ENCODE measurements around the gene PCK1.

DNA sequence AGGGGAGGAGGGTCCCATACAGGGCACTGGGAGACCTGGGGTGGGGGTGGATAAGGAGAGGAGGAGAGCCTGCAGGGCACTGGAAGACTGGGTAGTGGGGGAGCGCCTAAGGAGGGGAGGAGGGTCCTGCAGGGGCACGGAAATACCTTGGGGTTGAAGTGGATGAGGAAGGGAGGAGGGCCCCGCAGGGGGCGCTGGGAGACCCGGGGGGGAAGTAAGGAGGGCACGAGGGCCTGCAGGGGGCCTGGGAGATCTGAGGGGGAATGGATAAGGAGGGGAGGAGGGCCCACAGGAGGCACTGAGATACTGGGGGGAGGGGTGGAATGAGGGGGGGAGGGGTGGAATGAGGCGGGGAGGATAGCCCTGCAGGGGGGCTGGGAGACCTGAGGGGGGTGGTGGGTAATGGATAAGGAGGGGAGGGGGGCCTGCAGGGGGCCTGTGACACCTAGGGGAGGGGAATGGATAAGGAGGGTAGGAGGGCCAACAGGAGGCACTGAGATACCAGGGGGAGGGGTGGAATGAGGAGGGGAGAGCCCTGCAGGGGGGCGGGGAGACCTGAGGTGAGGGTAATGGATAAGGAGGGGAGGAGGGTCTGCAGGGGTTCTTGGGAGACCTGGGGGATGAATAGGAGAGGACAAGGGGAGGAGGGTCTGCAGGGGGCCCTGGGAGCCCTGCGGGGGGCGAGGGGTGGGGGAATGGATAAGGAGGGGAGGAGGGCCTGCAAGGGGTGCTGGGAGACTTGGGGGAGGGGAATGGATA lies 35.4 kb upstream of the PCK1 start:
- TF ChIP-seq, protein P1, sequence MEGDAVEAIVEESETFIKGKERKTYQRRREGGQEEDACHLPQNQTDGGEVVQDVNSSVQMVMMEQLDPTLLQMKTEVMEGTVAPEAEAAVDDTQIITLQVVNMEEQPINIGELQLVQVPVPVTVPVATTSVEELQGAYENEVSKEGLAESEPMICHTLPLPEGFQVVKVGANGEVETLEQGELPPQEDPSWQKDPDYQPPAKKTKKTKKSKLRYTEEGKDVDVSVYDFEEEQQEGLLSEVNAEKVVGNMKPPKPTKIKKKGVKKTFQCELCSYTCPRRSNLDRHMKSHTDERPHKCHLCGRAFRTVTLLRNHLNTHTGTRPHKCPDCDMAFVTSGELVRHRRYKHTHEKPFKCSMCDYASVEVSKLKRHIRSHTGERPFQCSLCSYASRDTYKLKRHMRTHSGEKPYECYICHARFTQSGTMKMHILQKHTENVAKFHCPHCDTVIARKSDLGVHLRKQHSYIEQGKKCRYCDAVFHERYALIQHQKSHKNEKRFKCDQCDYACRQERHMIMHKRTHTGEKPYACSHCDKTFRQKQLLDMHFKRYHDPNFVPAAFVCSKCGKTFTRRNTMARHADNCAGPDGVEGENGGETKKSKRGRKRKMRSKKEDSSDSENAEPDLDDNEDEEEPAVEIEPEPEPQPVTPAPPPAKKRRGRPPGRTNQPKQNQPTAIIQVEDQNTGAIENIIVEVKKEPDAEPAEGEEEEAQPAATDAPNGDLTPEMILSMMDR (conservative IDR thresholded peaks at IDR 0.05; ENCODE audit: low read depth in 2 of 2) = no peak
- TF ChIP-seq EZH2 (IDR thresholded peaks at IDR 0.05; ENCODE audit: low read depth, unreplicated experiment) (no peak), STAT1 (IDR thresholded peaks at IDR 0.05; ENCODE audit: unreplicated experiment) (no peak), NANOG (IDR thresholded peaks at IDR 0.05; ENCODE audit: borderline replicate concordance) (no peak)
- TF ChIP-seq, protein P2, sequence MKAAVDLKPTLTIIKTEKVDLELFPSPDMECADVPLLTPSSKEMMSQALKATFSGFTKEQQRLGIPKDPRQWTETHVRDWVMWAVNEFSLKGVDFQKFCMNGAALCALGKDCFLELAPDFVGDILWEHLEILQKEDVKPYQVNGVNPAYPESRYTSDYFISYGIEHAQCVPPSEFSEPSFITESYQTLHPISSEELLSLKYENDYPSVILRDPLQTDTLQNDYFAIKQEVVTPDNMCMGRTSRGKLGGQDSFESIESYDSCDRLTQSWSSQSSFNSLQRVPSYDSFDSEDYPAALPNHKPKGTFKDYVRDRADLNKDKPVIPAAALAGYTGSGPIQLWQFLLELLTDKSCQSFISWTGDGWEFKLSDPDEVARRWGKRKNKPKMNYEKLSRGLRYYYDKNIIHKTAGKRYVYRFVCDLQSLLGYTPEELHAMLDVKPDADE (IDR thresholded peaks at IDR 0.05) = no peak
